Neuronal stem cell (in vitro differentiated cells): ENCODE measurements around the gene DOCK4.

Source experiments
- DNase-seq: peaks from one replicate; pipeline ENCODE4 v3.0.0-alpha.2; 2013; ENCODE audit warnings: low spot score
- H2AFZ ChIP-seq: one replicate; pipeline ENCODE4 v1.6.1; 2013; ENCODE audit warnings: mild to moderate bottlenecking, low read length, inconsistent platforms
- H2AK5ac ChIP-seq: 2 replicates; pipeline ENCODE4 v1.6.1; 2013; ENCODE audit warnings: low read depth, mild to moderate bottlenecking, inconsistent platforms, low read length, moderate library complexity, mixed read lengths
- H2BK120ac ChIP-seq: 2 replicates; pipeline ENCODE4 v1.6.1; 2013; ENCODE audit warnings: low read depth, mild to moderate bottlenecking, inconsistent platforms, low read length, moderate library complexity, mixed read lengths
- H2BK12ac ChIP-seq: one replicate; pipeline ENCODE4 v1.6.1; 2013; ENCODE audit warnings: low read length, inconsistent platforms
- H2BK15ac ChIP-seq: 2 replicates; pipeline ENCODE4 v1.6.1; 2013; ENCODE audit warnings: mild to moderate bottlenecking, low read length, inconsistent platforms, mixed read lengths
- H2BK5ac ChIP-seq: one replicate; pipeline ENCODE4 v1.6.1; 2013; ENCODE audit warnings: inconsistent platforms, mild to moderate bottlenecking, low read length, moderate library complexity
- H3K14ac ChIP-seq: one replicate; pipeline ENCODE4 v1.6.1; 2013; ENCODE audit warnings: low read length, inconsistent platforms
- H3K18ac ChIP-seq: 2 replicates; pipeline ENCODE4 v1.6.1; 2013; ENCODE audit warnings: low read length, inconsistent platforms
- H3K23ac ChIP-seq: 2 replicates; pipeline ENCODE4 v1.6.1; 2013; ENCODE audit warnings: low read depth, mild to moderate bottlenecking, mixed read lengths, low read length, inconsistent platforms; ENCODE audit not compliant: poor library complexity
- H3K27ac ChIP-seq: replicated peaks from 3 replicates; pipeline ENCODE4 v1.5.1; 2013; ENCODE audit warnings: low read length, inconsistent platforms
- H3K27me3 ChIP-seq, 3 experiments: 2 replicates each; pipeline ENCODE4 v1.6.1; 2013; ENCODE audit warnings: low read length in 3 of 3, mild to moderate bottlenecking in 2 of 3, inconsistent platforms in 1 of 3, low read depth in 1 of 3, mixed read lengths in 1 of 3, moderate library complexity in 1 of 3; ENCODE audit not compliant: control insufficient read depth in 3 of 3, insufficient read depth in 3 of 3
- H3K36me3 ChIP-seq, 2 donors: replicated peaks in 1 of 2; 2 replicates each; pipeline ENCODE4 v1.6.1; 2013; ENCODE audit warnings: low read length in 2 of 2; ENCODE audit not compliant: control insufficient read depth in 2 of 2, insufficient read depth in 2 of 2
- H3K4ac ChIP-seq: 2 replicates; pipeline ENCODE4 v1.6.1; 2013; ENCODE audit warnings: inconsistent platforms, mild to moderate bottlenecking, low read length, moderate library complexity
- H3K4me1 ChIP-seq, 2 donors: 1 replicate in 1 of 2; 2 replicates in 1 of 2; pipeline ENCODE4 v1.6.1; 2013; ENCODE audit warnings: low read length in 2 of 2, low read depth in 1 of 2; ENCODE audit not compliant: control insufficient read depth in 2 of 2, insufficient read depth in 1 of 2
- H3K4me2 ChIP-seq: one replicate; pipeline ENCODE4 v1.6.1; 2013; ENCODE audit warnings: mild to moderate bottlenecking, low read length, inconsistent platforms; ENCODE audit not compliant: insufficient read depth, poor library complexity, severe bottlenecking
- H3K4me3 ChIP-seq, 2 donors: 2 replicates each; pipeline ENCODE4 v1.5.1; 2013; ENCODE audit warnings: low read length in 2 of 2, mild to moderate bottlenecking in 2 of 2, inconsistent platforms in 1 of 2, moderate library complexity in 1 of 2
- H3K79me1 ChIP-seq: one replicate; pipeline ENCODE4 v1.6.1; 2013; ENCODE audit warnings: low read depth, mild to moderate bottlenecking, inconsistent platforms, low read length, moderate library complexity
- H3K9ac ChIP-seq: one replicate; pipeline ENCODE4 v1.6.1; 2013; ENCODE audit warnings: mild to moderate bottlenecking, low read depth, low read length, inconsistent platforms; ENCODE audit not compliant: poor library complexity
- H3K9me3 ChIP-seq, 2 donors: replicated peaks in 1 of 2; 2 replicates each; pipeline versions ENCODE3 to v1.6.1; 2013; ENCODE audit warnings: low read length in 2 of 2, mild to moderate bottlenecking in 2 of 2, inconsistent platforms in 1 of 2, low read depth in 1 of 2, mixed read lengths in 1 of 2, moderate library complexity in 1 of 2; ENCODE audit not compliant: control insufficient read depth in 2 of 2, insufficient read depth in 1 of 2
- H4K8ac ChIP-seq: one replicate; pipeline ENCODE4 v1.6.1; 2013; ENCODE audit warnings: low read depth, mild to moderate bottlenecking, inconsistent platforms, low read length, moderate library complexity
- H4K91ac ChIP-seq: one replicate; pipeline ENCODE4 v1.6.1; 2013; ENCODE audit warnings: low read length, low read depth, mild to moderate bottlenecking, inconsistent platforms; ENCODE audit not compliant: poor library complexity
- WGBS, 2 donors: extraction: QIAGEN DNeasy Blood & Tissue Kit; methylation state at CpG; one replicate each; pipeline ENCODE4 v1.1.7; 2013; ENCODE audit warnings: missing lambda C conversion rate in 2 of 2, mixed read lengths in 1 of 2; ENCODE audit not compliant: insufficient read length in 2 of 2, insufficient replicate concordance in 1 of 2; ENCODE audit errors: extremely low coverage in 2 of 2; 5-methylcytosine and 5-hydroxymethylcytosine counted together

DOCK4 gene

GRCh38 chr7:112015146-112015545 is 191.1 kb downstream of the DOCK4 start:
- Histone ChIP-seq H3K79me1 (peaks cover 2% of the 10 kb centered on the region), H2BK12ac (no peak overlapping the region), H3K14ac (no peak overlapping the region), H3K4me2 (no peak overlapping the region), H3K4me3 (no peak overlapping the region), H2BK120ac (no peak overlapping the region), H3K18ac (no peak overlapping the region), H2BK5ac (no peak overlapping the region), H2BK15ac (no peak overlapping the region), H2AK5ac (no peak overlapping the region), H3K23ac (no peak overlapping the region), H3K9me3 (no peaks in the 10 kb centered on the region), H3K4me1 (no peaks in the 10 kb centered on the region), H3K4ac (no peak overlapping the region), H3K9ac (no peak overlapping the region), H3K36me3 (no peaks in the 10 kb centered on the region), H4K91ac (no peak overlapping the region), H2AFZ (no peak overlapping the region), H3K27ac (no peak overlapping the region), H4K8ac (no peak overlapping the region), H3K27me3 (no peaks in the 10 kb centered on the region)
- no peak for DNase-seq
- no CpG with 5 or more reads among the region's 3 CpGs for WGBS, 2 donors

GRCh38 chr7:112014347-112014746 is 191.9 kb downstream of the DOCK4 start:
- H3K36me3 ChIP-seq, result no peaks in the 10 kb centered on the region
- H3K27me3 ChIP-seq, result no peaks in the 10 kb centered on the region
- no peak overlapping the region for H2BK15ac ChIP-seq
- no peak overlapping the region for H4K8ac ChIP-seq
- H3K4me3 ChIP-seq, result no peak overlapping the region
- no peak overlapping the region for H3K18ac ChIP-seq
- DNase-seq, result no peak
- peaks cover 2% of the 10 kb centered on the region for H3K79me1 ChIP-seq
- no peak overlapping the region for H4K91ac ChIP-seq
- no CpG with 5 or more reads among the region's 1 CpG for WGBS, 2 donors
- no peak overlapping the region for H3K27ac ChIP-seq
- no peak overlapping the region for H3K9ac ChIP-seq
- H2AFZ ChIP-seq, result no peak overlapping the region
- no peaks in the 10 kb centered on the region for H3K4me1 ChIP-seq
- no peak overlapping the region for H3K14ac ChIP-seq
- H3K4me2 ChIP-seq, result no peak overlapping the region
- H3K9me3 ChIP-seq, result no peaks in the 10 kb centered on the region
- H2AK5ac ChIP-seq, result no peak overlapping the region
- no peak overlapping the region for H2BK5ac ChIP-seq
- no peak overlapping the region for H2BK120ac ChIP-seq
- no peak overlapping the region for H2BK12ac ChIP-seq
- H3K23ac ChIP-seq, result no peak overlapping the region
- no peak overlapping the region for H3K4ac ChIP-seq

GRCh38 chr7:112013274-112013673 is 192.9 kb downstream of the DOCK4 start:
- H3K79me1 ChIP-seq, result peaks cover 2% of the 10 kb centered on the region
- H2BK5ac ChIP-seq, result no peak overlapping the region
- H2BK120ac ChIP-seq, result no peak overlapping the region
- no peaks in the 10 kb centered on the region for H3K36me3 ChIP-seq
- H4K8ac ChIP-seq, result no peak overlapping the region
- H2AK5ac ChIP-seq, result no peak overlapping the region
- no peaks in the 10 kb centered on the region for H3K27me3 ChIP-seq
- H2AFZ ChIP-seq, result no peak overlapping the region
- WGBS, 2 donors, result no CpG with 5 or more reads among the region's 5 CpGs
- no peak overlapping the region for H3K23ac ChIP-seq
- no peak overlapping the region for H2BK15ac ChIP-seq
- no peak overlapping the region for H3K4ac ChIP-seq
- no peak overlapping the region for H3K9ac ChIP-seq
- H4K91ac ChIP-seq, result no peak overlapping the region
- DNase-seq, result no peak
- no peaks in the 10 kb centered on the region for H3K4me1 ChIP-seq
- no peak overlapping the region for H2BK12ac ChIP-seq
- H3K27ac ChIP-seq, result no peak overlapping the region
- H3K9me3 ChIP-seq, result no peaks in the 10 kb centered on the region
- H3K4me2 ChIP-seq, result no peak overlapping the region
- H3K18ac ChIP-seq, result no peak overlapping the region
- no peak overlapping the region for H3K14ac ChIP-seq
- H3K4me3 ChIP-seq, result no peak overlapping the region

GRCh38 chr7:112012242-112012641 is 194.0 kb downstream of the DOCK4 start:
- H3K36me3 ChIP-seq, result no peaks in the 10 kb centered on the region
- no peak overlapping the region for H2BK5ac ChIP-seq
- H3K4me2 ChIP-seq, result no peak overlapping the region
- no peak overlapping the region for H2BK120ac ChIP-seq
- H3K79me1 ChIP-seq, result peaks cover 2% of the 10 kb centered on the region
- H3K23ac ChIP-seq, result no peak overlapping the region
- H3K27me3 ChIP-seq, result no peaks in the 10 kb centered on the region
- no peak overlapping the region for H3K14ac ChIP-seq
- H3K18ac ChIP-seq, result no peak overlapping the region
- H3K9ac ChIP-seq, result no peak overlapping the region
- H3K27ac ChIP-seq, result no peak overlapping the region
- no peak overlapping the region for H3K4ac ChIP-seq
- H4K8ac ChIP-seq, result no peak overlapping the region
- no CpG with 5 or more reads among the region's 5 CpGs for WGBS, 2 donors
- DNase-seq, result no peak
- H3K4me1 ChIP-seq, result no peaks in the 10 kb centered on the region
- H2AFZ ChIP-seq, result no peak overlapping the region
- no peaks in the 10 kb centered on the region for H3K9me3 ChIP-seq
- no peak overlapping the region for H4K91ac ChIP-seq
- no peak overlapping the region for H2BK15ac ChIP-seq
- no peak overlapping the region for H3K4me3 ChIP-seq
- H2AK5ac ChIP-seq, result no peak overlapping the region
- H2BK12ac ChIP-seq, result no peak overlapping the region
